Measurements from ENCODE around the gene ASTN2.

- no peak for TF ChIP-seq EZH2 (IDR thresholded peaks at IDR 0.05)
- no peak for TF ChIP-seq CTCF (IDR thresholded peaks at IDR 0.05 in 2 of 3, conservative IDR thresholded peaks at IDR 0.05 in 1 of 3; ENCODE audit: borderline replicate concordance in 1 of 3, insufficient read depth in 1 of 3, low read depth in 2 of 3, low read length in 2 of 3)
- no peak for TF ChIP-seq ZFX (IDR thresholded peaks at IDR 0.05)
- no peak for TF ChIP-seq POLR2AphosphoS5 (IDR thresholded peaks at IDR 0.05; ENCODE audit: low read depth, low read length)
- no peak for TF ChIP-seq SIN3A (IDR thresholded peaks at IDR 0.05; ENCODE audit: low read depth)
- TF ChIP-seq ELF1 (IDR thresholded peaks at IDR 0.05; ENCODE audit: borderline replicate concordance, low read depth): no peak
- no peak for TF ChIP-seq ZNF274 (IDR thresholded peaks at IDR 0.05; ENCODE audit: low read depth, low read length)
- no peak for TF ChIP-seq MAX (IDR thresholded peaks at IDR 0.05)
- TF ChIP-seq SRF (IDR thresholded peaks at IDR 0.05; ENCODE audit: low read depth): no peak
- no peak for TF ChIP-seq RAD21 (IDR thresholded peaks at IDR 0.05; ENCODE audit: low read depth)
- no peak for TF ChIP-seq JUND (IDR thresholded peaks at IDR 0.05)
- TF ChIP-seq POLR2A (IDR thresholded peaks at IDR 0.05; ENCODE audit: borderline replicate concordance, extremely low read depth, insufficient read depth, insufficient read length): no peak
These were observed 712.8 kb downstream of the ASTN2 start for GRCh38 chr9:116701940-116702642.
